Mucosa of stomach (tissue), 1 donor: ENCODE results near the gene OR52M1.

Experiments used
- H3K27me3 ChIP-seq: one replicate; pipeline ENCODE4 v1.7.0; 2013; ENCODE audit warnings: mild to moderate bottlenecking, low read length; ENCODE audit not compliant: control insufficient read depth, insufficient read depth
- H3K36me3 ChIP-seq: one replicate; pipeline ENCODE4 v1.7.0; 2013; ENCODE audit warnings: low read length; ENCODE audit not compliant: control insufficient read depth, insufficient read depth
- H3K4me1 ChIP-seq: one replicate; pipeline ENCODE4 v1.7.0; 2013; ENCODE audit warnings: mild to moderate bottlenecking, low read length; ENCODE audit not compliant: control insufficient read depth, insufficient read depth
- H3K4me3 ChIP-seq: one replicate; pipeline ENCODE4 v1.7.0; 2013; ENCODE audit warnings: low read length
- H3K9ac ChIP-seq: one replicate; pipeline ENCODE4 v1.7.0; 2013; ENCODE audit warnings: mild to moderate bottlenecking, low read length, moderate library complexity
- H3K9me3 ChIP-seq: one replicate; pipeline ENCODE4 v1.7.0; 2013; ENCODE audit warnings: mild to moderate bottlenecking, low read length, moderate library complexity; ENCODE audit not compliant: control insufficient read depth
- donor health status: Pancreatic carcinoma.

The OR52M1 gene

GRCh38 chr11:4578624-4579023 lies 33.6 kb downstream of the OR52M1 start:
- Histone ChIP-seq H3K27me3 (no peaks in the 10 kb centered on the region), H3K9ac (no peak overlapping the region), H3K4me1 (no peaks in the 10 kb centered on the region), H3K4me3 (no peak overlapping the region), H3K36me3 (no peaks in the 10 kb centered on the region), H3K9me3 (no peaks in the 10 kb centered on the region)

GRCh38 chr11:4580124-4580523 lies 35.1 kb downstream of the OR52M1 start:
- no peaks in the 10 kb centered on the region for H3K27me3 ChIP-seq
- no peaks in the 10 kb centered on the region for H3K4me1 ChIP-seq
- H3K4me3 ChIP-seq: no peak overlapping the region
- no peaks in the 10 kb centered on the region for H3K9me3 ChIP-seq
- H3K36me3 ChIP-seq: no peaks in the 10 kb centered on the region
- no peak overlapping the region for H3K9ac ChIP-seq

GRCh38 chr11:4581443-4581842 lies 36.5 kb downstream of the OR52M1 start, which contains the start of gene OR52I2:
TSS of gene OR52I2 (plus strand) at chr11:4581743.
- Histone ChIP-seq H3K27me3 (no peaks in the 10 kb centered on the region), H3K9me3 (no peaks in the 10 kb centered on the region), H3K36me3 (no peaks in the 10 kb centered on the region), H3K4me1 (no peaks in the 10 kb centered on the region), H3K4me3 (no peak within 1 kb of the TSS), H3K9ac (no peak within 1 kb of the TSS)

GRCh38 chr11:4589017-4589416 lies 44.0 kb downstream of the OR52M1 start:
- Histone ChIP-seq H3K9me3 (no peaks in the 10 kb centered on the region), H3K4me1 (no peaks in the 10 kb centered on the region), H3K4me3 (no peak overlapping the region), H3K27me3 (no peaks in the 10 kb centered on the region), H3K36me3 (no peaks in the 10 kb centered on the region), H3K9ac (no peak overlapping the region)

GRCh38 chr11:4593739-4594138 lies 48.7 kb downstream of the OR52M1 start, which contains the start of gene OR52I1:
TSS of gene OR52I1 (plus strand) at chr11:4594039. CDS start at chr11:4594039, 0 bp downstream.
- Histone ChIP-seq H3K9ac (no peak within 1 kb of the TSS), H3K27me3 (no peaks in the 10 kb centered on the region), H3K4me1 (no peaks in the 10 kb centered on the region), H3K4me3 (no peak within 1 kb of the TSS), H3K9me3 (no peaks in the 10 kb centered on the region), H3K36me3 (no peaks in the 10 kb centered on the region)
